OCI-M2 (cell line): ENCODE results near the gene EEF1AKMT4.

Source experiments
- DNase-seq: peaks from one replicate; lab custom pipeline; 2025; ENCODE audit not compliant: unreplicated experiment; lab: John Stamatoyannopoulos, UW

Gene EEF1AKMT4

DNA sequence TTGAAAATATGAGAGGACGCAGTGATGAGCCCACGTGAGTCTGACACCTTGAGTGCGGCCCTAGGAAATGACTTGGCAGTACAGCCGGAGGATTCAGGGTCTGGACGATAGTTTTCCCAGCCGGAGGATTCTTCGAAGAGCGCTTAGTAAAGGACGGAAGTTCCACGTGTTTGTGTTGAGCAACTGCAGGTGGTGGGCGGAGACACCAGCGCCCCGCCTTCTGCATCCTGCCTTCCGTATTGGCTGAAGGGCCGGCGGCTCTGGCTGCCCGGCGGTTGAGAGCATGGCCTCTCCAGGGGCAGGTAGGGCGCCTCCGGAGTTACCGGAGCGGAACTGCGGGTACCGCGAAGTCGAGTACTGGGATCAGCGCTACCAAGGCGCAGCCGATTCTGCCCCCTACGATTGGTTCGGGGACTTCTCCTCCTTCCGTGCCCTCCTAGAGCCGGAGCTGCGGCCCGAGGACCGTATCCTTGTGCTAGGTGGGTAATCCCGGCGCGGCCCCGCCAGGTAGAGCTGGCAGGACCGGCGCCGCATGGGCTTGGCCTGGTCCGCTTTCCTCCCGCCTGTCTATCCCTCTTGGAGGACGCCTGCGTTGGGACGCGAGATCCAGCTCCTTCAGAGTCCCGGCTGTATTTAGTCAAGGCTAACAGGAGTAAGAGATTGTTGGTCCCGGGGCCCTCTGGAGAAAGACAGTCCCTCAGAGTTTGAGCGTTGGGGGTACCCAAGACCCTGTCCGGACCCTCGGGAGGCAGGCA, at the start of gene EEF1AKMT4:
Gene EEF1AKMT4 (plus strand): TSS at position 261 of the 755 bp plus-strand sequence. CDS start 23 bp downstream, at position 284.
- peak; percentile 86 for DNase-seq

DNA sequence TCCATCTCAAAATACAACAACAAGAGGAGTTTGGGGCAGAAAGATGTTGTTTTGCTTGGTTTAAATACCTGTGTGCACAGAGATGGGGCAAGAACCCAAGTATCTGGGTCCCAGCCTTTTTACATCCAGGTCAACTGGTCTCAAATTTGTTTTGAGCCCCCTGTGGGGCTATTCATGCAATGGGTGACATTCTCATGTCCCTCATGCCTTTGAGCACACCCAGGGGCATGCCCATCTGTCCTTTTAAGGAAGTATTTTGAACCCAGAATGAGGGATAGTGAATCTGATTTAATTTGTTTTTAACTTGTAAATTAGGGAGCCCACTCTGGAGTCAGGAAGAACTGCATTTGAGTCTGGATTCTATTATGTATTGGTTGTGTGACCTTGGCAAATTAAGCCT, 48.6 kb upstream of the EEF1AKMT4 start:
- DNase-seq: no peak

DNA sequence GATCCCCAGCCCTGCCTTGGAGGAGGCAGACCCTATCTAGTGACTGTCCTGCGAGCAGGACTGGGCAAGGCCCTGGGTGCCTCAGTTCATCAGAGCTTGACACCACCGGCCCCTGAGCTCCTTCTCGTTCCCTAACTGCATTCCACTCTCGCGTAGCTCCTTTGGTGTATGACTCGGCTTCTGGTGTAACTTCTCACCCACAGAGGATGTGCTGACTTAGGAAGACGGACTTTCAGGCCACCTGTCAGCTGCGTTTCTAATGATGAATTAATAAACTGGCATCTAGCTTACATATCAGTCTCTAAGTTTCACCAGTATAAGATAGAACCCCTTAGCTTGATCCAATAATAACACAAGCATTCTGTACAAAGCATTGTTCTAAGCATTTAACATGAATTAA, 45.9 kb upstream of the EEF1AKMT4 start:
- DNase-seq: no peak

DNA sequence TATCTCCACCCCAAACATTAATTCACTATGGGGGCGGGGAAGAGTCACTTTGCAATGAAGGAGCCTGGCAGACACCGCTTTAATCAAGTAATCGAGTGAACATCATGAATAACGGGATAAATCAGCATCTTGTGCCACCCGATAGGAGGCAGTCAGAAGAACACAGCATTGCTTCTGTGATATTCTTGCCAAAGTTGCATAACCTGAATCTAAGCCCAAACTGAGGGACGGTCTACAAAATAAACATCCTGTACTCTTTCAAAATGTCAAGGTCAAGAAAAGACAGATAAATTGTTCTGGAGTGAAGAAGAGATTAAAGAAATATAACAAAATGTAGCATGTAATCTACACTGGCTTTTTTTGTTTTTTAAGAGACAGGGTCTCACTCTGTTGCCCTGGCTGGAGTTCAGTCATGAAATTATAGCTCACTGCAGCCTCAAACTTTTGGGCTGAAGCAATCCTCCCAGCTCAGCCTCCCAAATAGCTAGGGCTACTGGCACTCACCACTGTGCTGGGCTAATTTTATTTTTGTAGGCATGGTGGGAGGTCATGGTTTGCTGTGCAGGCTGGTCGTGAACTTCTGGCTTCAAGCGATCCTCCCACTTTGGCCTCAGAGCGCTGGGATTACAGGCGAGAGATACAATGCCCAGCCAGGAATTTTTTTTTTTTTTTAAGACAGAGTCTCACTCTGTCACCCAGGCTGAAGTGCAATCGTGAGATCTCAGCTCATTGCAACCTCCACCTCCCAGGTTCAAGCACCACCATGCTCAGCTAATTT, 40.1 kb upstream of the EEF1AKMT4 start:
- DNase-seq: no peak

DNA sequence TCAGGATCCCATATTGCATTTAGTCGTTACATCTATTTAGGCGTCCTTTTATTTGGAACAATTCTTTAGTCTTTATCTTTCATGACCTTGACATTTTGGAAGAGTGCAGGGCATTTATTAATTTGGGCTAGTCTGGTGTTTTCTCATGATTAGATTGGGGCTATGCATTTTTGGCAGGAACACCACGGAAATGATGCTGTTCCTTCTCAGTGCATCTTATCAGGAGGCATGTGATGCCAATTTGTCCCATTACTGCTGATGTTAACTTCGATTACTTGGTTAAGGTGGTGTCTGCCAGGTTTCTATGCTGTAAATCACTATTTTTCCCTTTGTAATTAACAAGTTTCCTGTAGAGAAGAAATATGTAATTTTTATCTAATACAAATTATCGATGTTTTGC, 38.2 kb upstream of the EEF1AKMT4 start:
- no peak for DNase-seq

DNA sequence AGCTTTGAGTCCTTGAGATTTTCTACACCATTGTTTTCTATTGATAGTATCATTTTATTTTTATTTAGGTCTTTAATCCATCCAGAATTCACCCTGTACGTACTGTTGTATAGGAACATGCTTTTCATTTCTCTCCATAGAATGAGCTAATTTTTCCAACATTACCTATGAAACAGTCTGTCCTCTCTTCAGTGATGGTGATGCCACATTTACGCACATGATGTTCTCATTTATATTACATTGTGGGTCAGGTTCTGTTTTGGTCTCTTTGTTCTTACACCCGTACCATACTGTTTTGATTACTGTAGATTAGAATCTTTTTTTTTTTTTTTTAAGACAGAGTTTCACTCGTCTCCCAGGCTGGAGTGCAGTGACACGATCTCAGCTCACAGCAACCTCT, 37.8 kb upstream of the EEF1AKMT4 start:
- DNase-seq: no peak

DNA sequence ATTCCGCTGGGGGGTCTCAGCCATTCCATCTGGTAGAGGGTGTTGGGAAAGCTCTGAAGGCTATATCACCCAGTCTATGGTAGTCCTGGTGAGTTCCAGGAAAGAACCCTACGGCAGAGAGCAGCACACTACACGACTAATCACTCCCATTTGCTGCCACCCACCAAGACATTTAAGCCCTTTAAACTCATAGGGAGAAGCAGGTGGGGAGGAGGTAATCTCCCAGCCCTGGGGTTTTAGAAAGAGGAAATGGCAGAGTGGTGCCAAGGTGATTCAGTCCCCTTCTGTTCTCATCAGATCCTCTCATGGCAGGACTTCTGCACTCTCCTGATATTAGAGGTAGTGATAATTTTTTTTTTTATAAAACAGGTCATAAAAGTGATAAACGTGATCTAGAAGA, 30.7 kb upstream of the EEF1AKMT4 start:
- DNase-seq: no peak

DNA sequence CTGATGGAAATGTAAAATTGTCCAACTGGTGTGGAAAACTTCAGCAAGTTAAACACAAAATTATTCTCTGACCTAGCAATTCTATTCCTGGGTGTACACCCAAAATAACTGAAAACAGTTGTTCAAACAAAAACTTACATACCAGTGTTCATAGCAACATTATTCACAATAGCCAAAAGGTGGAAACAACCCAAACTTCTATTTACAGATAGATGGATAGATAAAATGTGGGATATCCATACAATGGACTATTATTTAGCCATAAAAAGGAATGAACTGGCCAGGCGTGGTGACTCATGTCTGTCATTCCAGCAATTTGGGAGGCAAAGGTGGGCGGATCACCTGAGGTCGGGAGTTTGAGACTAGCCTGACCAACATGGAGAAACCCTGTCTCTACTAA, 27.0 kb upstream of the EEF1AKMT4 start:
- no peak for DNase-seq

DNA sequence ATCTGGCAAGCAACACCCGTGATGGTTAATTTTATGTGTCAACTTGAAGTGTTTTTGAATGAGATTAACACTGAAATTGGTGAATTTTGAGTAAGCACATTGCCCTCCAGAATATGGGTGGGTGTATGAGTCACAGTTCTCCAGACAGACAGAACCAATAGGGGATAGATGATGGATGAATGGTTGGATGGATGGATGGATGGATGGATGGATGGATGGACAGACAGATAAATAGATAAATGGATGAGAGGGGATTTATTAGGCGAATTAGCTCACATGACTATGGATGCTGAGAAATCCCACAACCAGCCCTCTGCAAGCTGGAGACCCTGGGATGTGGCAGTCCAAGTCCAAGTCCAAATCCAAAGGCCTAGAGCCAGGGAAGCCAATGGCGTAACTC, 25.5 kb upstream of the EEF1AKMT4 start:
- no peak for DNase-seq

DNA sequence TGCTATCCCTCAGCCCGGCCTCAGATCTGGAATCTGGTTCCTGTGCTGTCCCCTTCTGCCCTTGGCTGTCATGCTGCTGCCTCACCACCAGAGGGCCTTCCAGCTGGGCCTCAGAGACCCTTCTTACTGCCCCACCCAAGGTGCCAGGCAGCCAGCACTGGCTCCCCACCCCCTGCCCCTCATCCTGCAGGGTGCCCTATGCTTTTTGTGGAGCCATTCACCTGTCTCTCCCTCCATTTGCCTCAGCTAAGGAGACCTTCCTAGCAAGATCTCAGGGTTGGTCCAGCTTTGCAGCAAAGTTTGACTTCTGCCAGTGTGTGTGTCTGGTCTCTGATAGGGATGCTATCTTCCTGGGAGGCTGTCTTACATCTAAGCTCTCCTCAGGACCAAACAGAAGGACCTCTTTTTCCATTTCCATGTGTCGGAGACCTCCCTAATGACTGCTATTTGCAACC, 22.0 kb upstream of the EEF1AKMT4 start:
- no peak for DNase-seq

DNA sequence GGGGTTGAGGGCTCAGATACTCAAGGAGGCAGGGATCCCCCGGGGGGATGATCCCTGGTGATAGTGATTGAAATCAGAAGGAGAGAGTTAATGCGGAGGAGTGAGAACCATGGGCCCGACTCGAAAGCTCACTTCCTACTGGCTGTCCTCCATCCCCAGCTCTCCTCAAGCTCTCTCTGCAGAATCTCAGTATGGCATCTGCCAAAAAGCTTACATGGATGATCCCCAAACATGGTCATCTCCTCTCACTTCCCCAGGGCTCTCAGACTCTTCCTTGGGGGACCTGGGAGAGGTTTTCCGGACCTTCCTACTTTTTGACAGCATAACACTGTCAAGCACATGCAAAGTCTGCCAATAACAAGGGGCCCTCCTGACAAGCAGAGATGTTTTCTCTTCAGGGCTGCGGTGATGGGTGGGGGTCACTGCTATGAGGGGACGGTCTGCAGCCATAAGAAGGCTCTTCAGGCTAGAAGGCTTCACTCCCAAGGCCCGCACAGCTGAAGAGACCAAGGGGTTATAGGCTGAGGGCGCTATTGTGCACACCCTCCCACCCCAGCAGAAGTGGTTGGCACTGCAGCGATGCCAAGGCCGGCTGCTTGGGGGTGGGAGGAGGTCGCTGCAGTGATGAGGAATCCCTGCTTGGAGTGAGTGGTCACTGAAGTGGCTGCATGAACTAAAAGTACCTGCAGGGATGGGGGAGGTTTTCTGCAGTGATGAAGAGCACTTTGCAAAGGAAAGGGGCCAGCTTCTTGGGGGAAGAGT, 20.9 kb upstream of the EEF1AKMT4 start:
- DNase-seq: no peak

DNA sequence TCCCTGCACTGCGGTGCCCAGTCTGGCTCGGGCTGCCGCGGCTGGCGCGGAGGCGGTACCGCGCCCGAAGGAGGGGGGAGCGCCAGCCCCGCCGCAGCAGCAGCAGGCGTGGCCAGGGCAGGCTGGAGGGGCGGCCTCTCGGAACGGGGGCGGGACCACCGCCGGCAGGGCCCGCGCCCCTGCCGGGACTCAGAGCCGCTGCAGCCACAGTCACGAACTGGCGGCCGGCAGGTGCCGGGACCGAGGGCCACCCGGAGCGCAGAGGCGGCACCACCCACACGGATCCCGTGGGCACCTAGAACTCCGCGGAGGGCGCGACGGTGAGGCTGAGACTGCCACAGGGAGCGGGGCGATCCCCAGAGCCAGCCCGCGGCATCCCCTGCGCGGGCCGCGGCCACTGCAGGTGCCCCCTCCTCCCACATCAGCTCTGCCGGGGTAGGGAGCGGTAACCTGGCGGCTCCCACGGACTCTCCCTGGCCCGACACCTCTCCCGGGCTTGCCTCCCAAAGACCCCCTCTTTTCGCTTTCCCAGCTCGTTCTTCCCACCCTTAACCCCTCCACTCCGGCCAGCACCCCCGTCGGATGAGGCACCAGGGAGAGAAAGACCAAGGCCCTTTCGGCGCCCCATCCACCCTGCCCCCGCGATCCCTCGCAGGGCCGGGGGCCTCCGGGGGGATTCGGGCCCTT, 19.9 kb upstream of the EEF1AKMT4 start, which contains the start of gene VWA5B2:
Gene VWA5B2 (plus strand): TSS at position 192 of the 687 bp plus-strand sequence. CDS start 944 bp downstream, outside the sequence.
- no peak for DNase-seq

DNA sequence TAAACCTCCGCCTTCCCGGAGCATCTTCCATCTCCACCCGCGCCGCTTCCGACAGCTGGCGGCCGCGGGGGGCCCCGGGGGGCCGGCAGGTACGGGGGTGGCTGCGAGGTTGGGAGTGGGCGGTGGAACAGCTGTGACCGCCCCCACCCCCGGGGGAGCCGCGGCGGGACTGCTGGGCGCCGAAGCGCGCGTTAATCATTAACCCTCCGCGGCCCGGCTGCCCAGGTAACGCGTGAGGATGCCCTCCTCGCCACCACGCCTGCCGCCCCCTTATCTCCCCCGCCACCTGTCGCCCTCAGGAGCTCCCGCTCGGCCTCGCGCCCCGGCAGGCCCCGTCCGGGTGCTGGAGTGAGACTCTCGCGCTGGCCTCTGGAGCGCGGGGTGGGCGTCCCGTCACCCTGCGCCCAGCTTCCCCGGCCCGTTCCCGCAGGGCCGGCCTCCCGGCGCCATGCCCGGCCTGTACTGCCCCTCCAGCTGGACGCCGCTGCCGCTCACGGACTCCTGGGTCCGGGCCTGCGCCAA, 19.3 kb upstream of the EEF1AKMT4 start:
- no peak for DNase-seq

DNA sequence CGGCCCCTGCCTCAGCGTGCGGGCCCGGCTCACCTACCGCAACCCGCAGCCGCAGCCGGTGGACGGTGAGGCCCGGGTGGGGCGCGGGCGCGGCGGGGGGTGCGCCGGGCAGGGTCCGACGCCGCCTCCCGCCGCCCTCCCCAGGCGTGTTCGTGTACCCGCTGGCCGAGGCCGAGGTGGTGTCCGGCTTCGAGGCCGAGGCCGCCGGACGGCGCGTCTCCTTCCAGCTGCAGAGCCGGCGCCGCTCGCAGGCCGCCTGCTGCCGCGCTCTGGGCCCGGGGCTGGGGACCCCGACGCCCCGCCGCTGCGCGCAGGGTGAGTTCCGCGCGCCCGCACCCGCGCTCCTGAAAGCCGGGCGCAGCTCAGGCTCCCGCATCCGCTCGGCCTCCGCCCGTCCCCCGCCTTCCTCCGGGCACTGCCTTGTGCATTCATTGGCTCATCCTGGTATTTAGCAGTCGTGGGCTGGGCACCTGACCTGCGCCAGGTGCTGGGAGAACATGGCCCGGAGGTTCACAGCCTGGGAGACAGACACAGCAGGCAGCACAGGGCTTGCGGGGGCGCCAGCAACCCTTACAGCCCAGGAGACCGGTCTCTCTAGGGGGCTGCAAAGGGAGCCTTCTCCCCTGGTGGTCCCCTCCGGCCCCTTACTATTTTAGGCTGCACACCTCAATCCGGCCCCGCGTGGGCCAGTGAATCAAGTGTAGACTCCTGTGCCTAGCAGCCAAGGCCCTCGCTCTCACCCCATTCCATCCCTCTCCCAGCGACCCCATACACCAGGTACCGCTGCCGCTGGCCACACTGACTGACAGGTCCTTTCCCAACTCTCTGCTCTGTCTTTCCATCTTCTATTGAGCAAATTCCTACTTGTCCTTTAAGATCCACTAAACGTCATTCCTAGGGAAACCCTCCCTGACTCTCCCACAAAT, 18.6 kb upstream of the EEF1AKMT4 start:
- DNase-seq: no peak

DNA sequence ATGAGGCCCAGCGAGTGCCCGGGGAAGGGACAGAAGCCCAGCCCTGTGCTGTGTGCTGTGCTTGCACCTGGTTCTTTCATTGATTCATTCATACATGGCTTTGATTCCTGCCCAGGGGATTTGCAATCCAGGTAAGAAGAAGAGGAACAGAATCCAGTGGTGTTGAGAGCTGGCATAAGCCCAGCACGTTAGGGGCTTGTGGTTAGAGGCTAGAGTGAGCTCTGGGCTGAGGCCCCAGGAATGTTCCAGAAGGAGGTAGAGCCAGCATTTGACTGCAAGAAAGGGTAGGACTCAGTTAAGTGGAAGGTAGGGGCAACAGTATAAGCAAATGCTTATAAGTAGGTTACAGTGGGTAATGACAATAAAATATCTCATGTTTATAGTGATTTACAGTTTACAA, 17.8 kb upstream of the EEF1AKMT4 start:
- no peak for DNase-seq

DNA sequence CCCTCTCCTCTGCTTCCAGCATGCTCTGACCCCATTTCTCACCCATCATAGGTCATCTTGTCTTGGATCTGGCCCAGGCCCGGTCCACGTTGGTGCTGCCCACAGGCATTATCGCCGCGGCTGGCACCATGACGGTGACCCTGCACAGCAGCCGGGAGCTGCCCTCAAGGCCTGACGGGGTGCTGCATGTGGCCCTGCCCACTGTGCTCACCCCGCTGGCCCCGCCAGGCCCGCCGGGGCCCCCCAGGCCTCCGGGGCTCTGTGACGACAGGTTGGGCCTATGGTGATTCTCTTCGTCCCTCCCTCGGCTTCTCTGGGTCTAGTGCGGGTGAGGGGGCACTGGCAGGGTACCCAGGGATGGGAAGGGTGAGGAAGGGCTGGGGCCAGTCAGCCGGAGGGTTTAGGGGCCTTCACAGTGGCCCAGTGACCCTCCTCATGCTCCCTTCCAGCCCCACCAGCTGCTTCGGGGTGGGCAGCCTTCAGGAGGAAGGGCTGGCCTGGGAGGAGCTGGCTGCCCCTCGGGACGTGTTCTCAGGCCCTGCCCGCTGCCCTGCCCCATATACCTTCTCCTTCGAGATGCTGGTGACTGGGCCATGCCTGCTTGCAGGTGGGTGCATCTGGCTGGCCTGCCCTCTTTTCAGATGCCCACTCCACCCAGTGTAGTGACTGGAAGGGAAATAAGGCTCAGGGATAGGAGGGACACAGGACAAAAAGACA, 16.2 kb upstream of the EEF1AKMT4 start:
- no peak for DNase-seq

DNA sequence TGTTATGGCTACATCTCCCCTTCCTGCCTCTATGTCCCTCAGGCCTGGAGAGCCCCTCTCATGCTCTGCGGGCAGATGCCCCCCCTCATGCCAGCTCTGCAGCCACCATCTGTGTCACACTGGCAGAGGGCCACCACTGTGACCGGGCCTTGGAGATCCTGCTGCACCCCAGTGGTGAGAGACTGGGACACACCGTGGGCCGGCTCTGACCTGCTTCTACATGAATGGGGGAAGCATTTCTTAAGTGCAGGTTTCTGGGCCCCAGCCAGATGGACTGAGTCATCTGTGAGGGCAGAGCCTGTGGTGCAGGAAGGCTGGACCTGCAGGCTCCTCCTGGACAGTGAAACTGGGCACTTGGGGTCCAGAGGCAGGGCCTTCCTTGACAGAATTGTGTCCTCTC, 15.2 kb upstream of the EEF1AKMT4 start:
- no peak for DNase-seq

DNA sequence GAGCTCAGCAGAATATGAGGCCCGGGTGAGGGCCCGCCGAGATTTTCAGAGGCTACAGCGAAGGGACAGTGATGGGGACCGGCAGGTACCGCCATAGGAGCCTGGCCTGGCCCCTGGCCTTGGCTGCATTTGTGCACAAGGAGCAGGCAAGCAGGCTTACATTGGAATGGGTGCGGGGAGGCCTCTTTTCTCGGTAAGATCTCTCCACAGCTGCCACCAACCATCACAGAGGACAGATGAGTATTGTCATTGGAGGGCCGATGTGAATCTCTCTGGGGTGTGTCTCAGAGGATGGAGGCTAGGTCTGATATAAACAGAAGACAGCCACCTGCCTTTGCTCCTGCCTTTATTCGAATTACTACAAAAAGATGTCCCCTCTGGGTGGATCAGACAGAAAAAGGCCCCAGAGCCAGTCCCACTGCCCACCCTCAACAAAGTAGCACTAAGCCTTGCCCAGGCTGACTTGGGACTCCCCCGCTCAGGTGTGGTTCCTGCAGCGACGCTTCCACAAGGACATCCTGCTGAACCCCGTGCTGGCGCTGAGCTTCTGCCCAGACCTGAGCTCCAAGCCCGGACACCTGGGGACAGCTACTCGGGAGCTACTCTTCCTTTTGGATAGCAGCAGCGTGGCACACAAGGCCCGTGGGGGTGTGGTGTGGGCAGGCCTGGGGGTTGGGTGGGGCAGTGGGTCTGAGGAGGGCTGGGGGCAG, 14.6 kb upstream of the EEF1AKMT4 start:
- no peak for DNase-seq
